Hepatocyte (in vitro differentiated cells): Measurements from ENCODE around the gene C17orf100. TPM values are rescaled to one million over a fixed set of nuclear protein-coding genes. Genes with fewer than 3 reads are reported as not detected.
A peak's percentile ranks its signal among the peaks of the same experiment; 100 is the strongest.

Source experiments
- DNase-seq: peaks from one replicate; pipeline ENCODE4 v3.0.0-alpha.2; 2016; ENCODE audit warnings: low spot score
- H2AFZ ChIP-seq: fragments of 200-600 bp; sonication (generic); 2 replicates; pipeline ENCODE4 v1.6.0; 2016; ENCODE audit warnings: antibody characterized with exemption, mild to moderate bottlenecking
- H3K27ac ChIP-seq: fragments of 200-600 bp; sonication (generic); 2 replicates; pipeline ENCODE4 v1.5.1; 2016; ENCODE audit warnings: mild to moderate bottlenecking
- H3K27me3 ChIP-seq: fragments of 200-600 bp; sonication (generic); 2 replicates; pipeline ENCODE4 v1.6.1; 2016
- H3K36me3 ChIP-seq: fragments of 200-600 bp; sonication (generic); replicated peaks from 2 replicates; pipeline ENCODE4 v1.5.1; 2016; ENCODE audit warnings: low read depth; ENCODE audit not compliant: insufficient read depth
- H3K4me1 ChIP-seq: fragments of 200-600 bp; sonication (generic); 2 replicates; pipeline ENCODE4 v1.5.1; 2016; ENCODE audit warnings: mild to moderate bottlenecking, moderate library complexity; ENCODE audit not compliant: insufficient read depth
- H3K4me2 ChIP-seq: fragments of 200-600 bp; sonication (generic); 2 replicates; pipeline ENCODE4 v1.6.0; 2016
- H3K4me3 ChIP-seq: fragments of 200-600 bp; sonication (generic); 2 replicates; pipeline ENCODE4 v1.5.1; 2016; ENCODE audit warnings: mild to moderate bottlenecking
- H3K79me2 ChIP-seq: fragments of 200-600 bp; sonication (generic); 2 replicates; pipeline ENCODE4 v1.6.0; 2017; ENCODE audit warnings: mild to moderate bottlenecking
- H3K9me2 ChIP-seq: fragments of 200-600 bp; sonication (generic); replicated peaks from 2 replicates; pipeline ENCODE4 v1.6.0; 2017; ENCODE audit warnings: mild to moderate bottlenecking; ENCODE audit not compliant: insufficient read depth
- H3K9me3 ChIP-seq: fragments of 200-600 bp; sonication (generic); 2 replicates; pipeline ENCODE4 v1.5.1; 2016; ENCODE audit warnings: low read depth, mild to moderate bottlenecking
- H4K20me1 ChIP-seq: fragments of 200-600 bp; sonication (generic); 2 replicates; pipeline ENCODE4 v1.6.0; 2016; ENCODE audit warnings: mild to moderate bottlenecking; ENCODE audit not compliant: insufficient read depth, poor library complexity, severe bottlenecking
- EZH2 ChIP-seq: fragments of 200-600 bp; sonication (generic); IDR thresholded peaks from 2 replicates; pipeline ENCODE4 v1.6.1; 2016; ENCODE audit warnings: antibody characterized with exemption, mild to moderate bottlenecking, borderline replicate concordance
- EZH2phosphoT487 ChIP-seq: fragments of 200-600 bp; sonication (generic); IDR thresholded peaks from one replicate; pipeline ENCODE4 v1.6.1; 2018; ENCODE audit warnings: antibody characterized with exemption, mild to moderate bottlenecking, low read depth, moderate library complexity; ENCODE audit not compliant: unreplicated experiment, severe bottlenecking
- WGBS: methylation state at CpG from one replicate; pipeline ENCODE4 v1.1.6; 2016; ENCODE audit warnings: low lambda C conversion rate; ENCODE audit errors: missing lambda C conversion rate; 5-methylcytosine and 5-hydroxymethylcytosine counted together
- polyA plus RNA-seq: library from polyadenylated mRNA; unstranded; fragments of >200 nt; fragmentation: Nextera tagmentation; extraction: Ambion mirVana; gene quantifications from 2 replicates; pipeline ENCODE4 v1.2.1, GENCODE V29; 2016
- total RNA-seq: library from RNA; depleted of rRNA; stranded (reverse); fragments of >200 nt; gene quantifications from 2 replicates; pipeline ENCODE4 v1.2.3, GENCODE V29; 2014
- TF ChIP-seq, protein P1 (sequence below): fragments of 200-600 bp; sonication (generic); IDR thresholded peaks from 2 replicates; pipeline ENCODE4 v1.5.1; 2016; ENCODE audit warnings: antibody characterized with exemption, mild to moderate bottlenecking; ENCODE audit not compliant: poor library complexity

The C17orf100 gene
- total and polyA plus RNA-seq, 2 experiments from 2014 or later = 4.5 to 5.5 TPM

DNA sequence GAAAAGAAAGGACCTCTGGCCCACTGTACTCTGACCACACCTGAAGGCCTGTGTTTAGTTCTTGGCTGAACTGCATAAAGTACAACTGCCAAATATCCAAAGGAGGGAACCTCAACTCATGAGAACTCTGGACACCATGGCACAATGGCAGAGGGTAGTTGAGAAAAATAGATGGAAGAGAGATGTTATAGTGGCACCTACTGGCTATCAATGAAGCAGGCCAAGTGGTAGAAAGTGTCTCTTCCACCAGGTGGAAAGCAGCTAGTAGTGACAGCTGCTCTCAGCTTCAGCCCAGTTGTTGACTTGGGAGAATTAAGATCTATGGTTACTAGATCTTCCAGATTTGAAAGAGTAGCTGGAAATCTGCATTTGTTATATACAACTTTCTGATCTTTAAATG is 3.4 kb upstream of the C17orf100 start:
- Histone ChIP-seq H2AFZ (no peak overlapping the region), H3K4me1 (peaks cover 20% of the 10 kb centered on the region), H3K9me2 (no peaks in the 10 kb centered on the region), H3K27ac (no peak overlapping the region), H3K4me3 (no peak overlapping the region), H4K20me1 (peaks cover 5% of the 10 kb centered on the region), H3K36me3 (no peaks in the 10 kb centered on the region), H3K79me2 (peaks cover 76% of the 10 kb centered on the region), H3K4me2 (no peak overlapping the region), H3K27me3 (no peaks in the 10 kb centered on the region), H3K9me3 (no peaks in the 10 kb centered on the region)
- TF ChIP-seq EZH2 (no peak), EZH2phosphoT487 (no peak)
- TF ChIP-seq, protein P1, sequence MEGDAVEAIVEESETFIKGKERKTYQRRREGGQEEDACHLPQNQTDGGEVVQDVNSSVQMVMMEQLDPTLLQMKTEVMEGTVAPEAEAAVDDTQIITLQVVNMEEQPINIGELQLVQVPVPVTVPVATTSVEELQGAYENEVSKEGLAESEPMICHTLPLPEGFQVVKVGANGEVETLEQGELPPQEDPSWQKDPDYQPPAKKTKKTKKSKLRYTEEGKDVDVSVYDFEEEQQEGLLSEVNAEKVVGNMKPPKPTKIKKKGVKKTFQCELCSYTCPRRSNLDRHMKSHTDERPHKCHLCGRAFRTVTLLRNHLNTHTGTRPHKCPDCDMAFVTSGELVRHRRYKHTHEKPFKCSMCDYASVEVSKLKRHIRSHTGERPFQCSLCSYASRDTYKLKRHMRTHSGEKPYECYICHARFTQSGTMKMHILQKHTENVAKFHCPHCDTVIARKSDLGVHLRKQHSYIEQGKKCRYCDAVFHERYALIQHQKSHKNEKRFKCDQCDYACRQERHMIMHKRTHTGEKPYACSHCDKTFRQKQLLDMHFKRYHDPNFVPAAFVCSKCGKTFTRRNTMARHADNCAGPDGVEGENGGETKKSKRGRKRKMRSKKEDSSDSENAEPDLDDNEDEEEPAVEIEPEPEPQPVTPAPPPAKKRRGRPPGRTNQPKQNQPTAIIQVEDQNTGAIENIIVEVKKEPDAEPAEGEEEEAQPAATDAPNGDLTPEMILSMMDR = no peak
- DNase-seq = no peak

DNA sequence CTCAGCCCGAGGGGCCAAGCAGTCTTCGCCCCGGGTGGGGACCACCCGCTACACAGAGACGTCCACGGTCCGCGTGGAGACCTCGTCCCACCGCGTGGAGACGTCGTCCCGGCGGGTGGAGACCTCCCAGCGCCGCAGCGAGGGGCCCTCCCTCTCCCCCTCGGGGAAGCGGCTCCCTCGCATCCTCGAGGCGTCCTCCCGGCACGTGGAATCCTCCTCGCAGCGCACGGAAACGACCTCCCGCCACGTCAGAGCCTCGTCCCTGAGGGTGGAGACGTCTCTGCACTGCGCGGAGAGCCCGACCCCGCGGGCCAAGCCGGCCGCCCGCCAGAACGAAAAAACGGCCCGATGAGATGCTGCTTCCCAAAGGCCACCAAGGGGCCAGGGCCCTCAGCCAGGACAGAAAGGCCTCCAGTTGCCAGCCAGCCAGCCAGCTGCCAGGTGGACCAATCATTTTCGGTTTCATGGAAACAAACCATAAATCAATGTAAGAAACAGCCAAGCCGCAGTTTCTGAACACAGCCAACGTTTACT is 424 bp downstream of the C17orf100 start:
- Histone ChIP-seq H3K4me1 (peaks cover 34% of the 10 kb centered on the region), H3K27me3 (peaks cover 17% of the 10 kb centered on the region), H2AFZ (peak overlapping the region; percentile 84), H3K36me3 (no peaks in the 10 kb centered on the region), H3K4me2 (peak overlapping the region; percentile 91), H3K79me2 (peaks cover 49% of the 10 kb centered on the region), H3K9me3 (no peaks in the 10 kb centered on the region), H4K20me1 (peaks cover 5% of the 10 kb centered on the region), H3K9me2 (no peaks in the 10 kb centered on the region), H3K27ac (peak overlapping the region; percentile 55), H3K4me3 (peak overlapping the region; percentile 46)
- no peak for DNase-seq
- no peak for TF ChIP-seq EZH2phosphoT487
- TF ChIP-seq, protein P1 = no peak
- no peak for TF ChIP-seq EZH2
- 74% methylated on average over 32 of the region's 47 CpGs for WGBS

DNA sequence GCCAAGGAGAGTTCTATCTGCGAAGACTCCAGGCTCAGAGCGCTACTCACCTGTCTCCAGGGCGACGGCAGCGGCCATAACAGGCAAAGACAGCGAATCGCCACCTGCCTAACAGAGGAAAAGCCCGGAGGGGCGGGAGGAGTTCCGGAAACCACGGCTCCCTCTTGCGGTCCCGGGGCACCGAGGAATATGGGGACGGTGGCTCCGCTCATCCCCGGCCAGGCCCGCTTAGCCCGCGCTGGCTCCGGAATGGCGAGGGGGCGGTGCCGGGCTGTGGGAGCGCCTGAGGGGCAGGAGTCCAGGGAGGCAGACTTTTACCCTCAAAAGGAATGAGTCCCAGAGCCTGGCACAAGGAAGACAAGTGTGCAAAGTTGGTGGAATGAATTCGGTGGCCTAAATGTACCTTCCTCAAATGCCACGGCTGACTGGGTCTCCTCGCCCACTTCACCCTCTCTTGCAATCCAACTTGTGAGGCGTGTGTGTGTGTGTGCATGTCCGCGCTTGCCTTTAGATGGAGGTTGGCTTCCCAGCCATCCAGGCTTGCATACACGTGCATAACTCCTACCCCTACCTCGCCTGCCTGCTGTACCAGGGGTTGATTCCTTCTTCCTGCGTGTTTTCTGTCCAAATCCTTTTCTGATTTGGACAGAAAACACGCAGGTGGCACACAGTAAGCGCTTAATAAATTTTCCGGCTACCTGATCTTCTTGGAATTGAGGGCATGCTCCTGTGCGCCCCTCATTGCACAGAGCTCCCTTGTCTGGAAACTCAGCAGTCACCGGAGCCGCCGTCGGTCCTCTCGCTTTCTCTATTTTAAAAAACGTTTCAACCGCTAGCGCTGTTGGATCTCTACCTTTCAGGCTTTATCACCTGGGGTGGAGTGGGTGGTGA is 3.5 kb downstream of the C17orf100 start:
- 12% methylated on average over 46 of the region's 46 CpGs for WGBS
- no peak overlapping the region for H3K27ac ChIP-seq
- H3K9me2 ChIP-seq = no peaks in the 10 kb centered on the region
- peak; percentile 44 for DNase-seq
- H3K36me3 ChIP-seq = no peaks in the 10 kb centered on the region
- TF ChIP-seq EZH2 (peak; percentile 79), EZH2phosphoT487 (no peak)
- TF ChIP-seq, protein P1 = no peak
- H3K4me1 ChIP-seq = peaks cover 32% of the 10 kb centered on the region
- H3K27me3 ChIP-seq = peaks cover 17% of the 10 kb centered on the region
- no peak overlapping the region for H3K4me3 ChIP-seq
- H3K9me3 ChIP-seq = no peaks in the 10 kb centered on the region
- H4K20me1 ChIP-seq = peaks cover 4% of the 10 kb centered on the region
- no peak overlapping the region for H2AFZ ChIP-seq
- peak overlapping the region; percentile 79 for H3K4me2 ChIP-seq
- peaks cover 20% of the 10 kb centered on the region for H3K79me2 ChIP-seq
